HUES64 (cell line): ENCODE measurements around the gene SLIT1.

ENCODE experiments used
- H3K27ac ChIP-seq: 2 replicates; pipeline ENCODE4 v1.7.0; 2013; ENCODE audit warnings: low read depth, low read length, inconsistent platforms
- H3K27me3 ChIP-seq: 2 replicates; pipeline ENCODE4 v1.6.1; 2013; ENCODE audit warnings: mild to moderate bottlenecking, low read length; ENCODE audit not compliant: insufficient read depth
- H3K36me3 ChIP-seq: 2 replicates; pipeline ENCODE4 v1.6.1; 2013; ENCODE audit warnings: mild to moderate bottlenecking, low read length; ENCODE audit not compliant: insufficient read depth
- H3K4me1 ChIP-seq: 2 replicates; pipeline ENCODE4 v1.6.1; 2013; ENCODE audit warnings: mild to moderate bottlenecking, low read length, moderate library complexity; ENCODE audit not compliant: insufficient read depth
- H3K4me3 ChIP-seq: 2 replicates; pipeline ENCODE4 v1.5.1; 2013; ENCODE audit warnings: mild to moderate bottlenecking, low read length, moderate library complexity
- H3K9ac ChIP-seq: 2 replicates; pipeline ENCODE4 v1.6.1; 2013; ENCODE audit warnings: mild to moderate bottlenecking, low read depth, low read length
- H3K9me3 ChIP-seq: 2 replicates; pipeline ENCODE4 v1.6.1; 2013; ENCODE audit warnings: low read depth, low read length; ENCODE audit not compliant: insufficient read depth
- WGBS: fragments of 150-250, 120-280 bp; methylation state at CpG from one replicate; pipeline ENCODE4 v1.1.7; 2013; ENCODE audit warnings: missing lambda C conversion rate; 5-methylcytosine and 5-hydroxymethylcytosine counted together

Gene SLIT1

GRCh38 chr10:97220355-97220754 lies 34.6 kb upstream of the SLIT1 start:
- Histone ChIP-seq H3K9ac (no peak overlapping the region), H3K27ac (no peak overlapping the region), H3K4me3 (no peak overlapping the region), H3K27me3 (no peaks in the 10 kb centered on the region), H3K36me3 (peaks cover 25% of the 10 kb centered on the region), H3K4me1 (peaks cover 15% of the 10 kb centered on the region; the same call in 1 of the 2 replicates), H3K9me3 (no peaks in the 10 kb centered on the region)
- 96% methylated on average over 3 of the region's 3 CpGs for WGBS

- Histone ChIP-seq H3K9ac (no peak overlapping the region), H3K4me3 (no peak overlapping the region), H3K27ac (no peak overlapping the region), H3K27me3 (no peaks in the 10 kb centered on the region), H3K4me1 (peaks cover 5% of the 10 kb centered on the region; the same call in 1 of the 2 replicates), H3K9me3 (no peaks in the 10 kb centered on the region), H3K36me3 (peaks cover 7% of the 10 kb centered on the region; the same call in 1 of the 2 replicates)
- whole genome bisulfite sequencing: 99% methylated on average over 3 of the region's 3 CpGs
Observed at GRCh38 chr10:97217299-97217698, 31.5 kb upstream of the SLIT1 start.

GRCh38 chr10:97215619-97216260 lies 30.0 kb upstream of the SLIT1 start:
- no peaks in the 10 kb centered on the region for H3K4me1 ChIP-seq
- H3K27ac ChIP-seq: no peak overlapping the region
- no peaks in the 10 kb centered on the region for H3K27me3 ChIP-seq
- no peak overlapping the region for H3K4me3 ChIP-seq
- no peak overlapping the region for H3K9ac ChIP-seq
- no peaks in the 10 kb centered on the region for H3K9me3 ChIP-seq
- peaks cover 4% of the 10 kb centered on the region; the same call in 1 of the 2 replicates for H3K36me3 ChIP-seq
- WGBS: 91% methylated on average over 14 of the region's 15 CpGs

GRCh38 chr10:97213431-97213830 lies 27.7 kb upstream of the SLIT1 start:
- 83% methylated on average over 9 of the region's 9 CpGs for WGBS
- no peak overlapping the region for H3K9ac ChIP-seq
- no peaks in the 10 kb centered on the region for H3K27me3 ChIP-seq
- no peaks in the 10 kb centered on the region for H3K9me3 ChIP-seq
- no peak overlapping the region for H3K27ac ChIP-seq
- no peaks in the 10 kb centered on the region for H3K4me1 ChIP-seq
- H3K4me3 ChIP-seq: no peak overlapping the region
- H3K36me3 ChIP-seq: no peaks in the 10 kb centered on the region

- H3K9me3 ChIP-seq: no peaks in the 10 kb centered on the region
- no peak overlapping the region for H3K9ac ChIP-seq
- no peaks in the 10 kb centered on the region for H3K27me3 ChIP-seq
- H3K4me1 ChIP-seq: no peaks in the 10 kb centered on the region
- no peak overlapping the region for H3K27ac ChIP-seq
- H3K36me3 ChIP-seq: no peaks in the 10 kb centered on the region
- H3K4me3 ChIP-seq: no peak overlapping the region
- 94% methylated on average over 9 of the region's 9 CpGs for WGBS
Observed at GRCh38 chr10:97211229-97211628, 25.5 kb upstream of the SLIT1 start.

- Histone ChIP-seq H3K4me1 (no peaks in the 10 kb centered on the region), H3K4me3 (no peak overlapping the region), H3K27ac (no peak overlapping the region), H3K27me3 (no peaks in the 10 kb centered on the region), H3K36me3 (no peaks in the 10 kb centered on the region), H3K9ac (no peak overlapping the region), H3K9me3 (no peaks in the 10 kb centered on the region)
- WGBS: 24% methylated on average over 8 of the region's 8 CpGs
Observed at GRCh38 chr10:97210543-97210960, 24.8 kb upstream of the SLIT1 start.

GRCh38 chr10:97207756-97208346 lies 22.1 kb upstream of the SLIT1 start:
- Histone ChIP-seq H3K27me3 (no peaks in the 10 kb centered on the region), H3K9me3 (no peaks in the 10 kb centered on the region), H3K36me3 (no peaks in the 10 kb centered on the region), H3K4me1 (no peaks in the 10 kb centered on the region), H3K9ac (peak overlapping the region; percentile 27; the same call in 1 of the 2 replicates), H3K4me3 (no peak overlapping the region), H3K27ac (no peak overlapping the region)
- 56% methylated on average over 7 of the region's 7 CpGs for WGBS

GRCh38 chr10:97207131-97207530 lies 21.4 kb upstream of the SLIT1 start:
- H3K4me1 ChIP-seq: no peaks in the 10 kb centered on the region
- no peaks in the 10 kb centered on the region for H3K36me3 ChIP-seq
- H3K27ac ChIP-seq: no peak overlapping the region
- no peak overlapping the region for H3K9ac ChIP-seq
- H3K27me3 ChIP-seq: no peaks in the 10 kb centered on the region
- WGBS: 92% methylated on average over 6 of the region's 6 CpGs
- H3K9me3 ChIP-seq: no peaks in the 10 kb centered on the region
- H3K4me3 ChIP-seq: no peak overlapping the region

- 90% methylated on average over 14 of the region's 14 CpGs for WGBS
- Histone ChIP-seq H3K36me3 (no peaks in the 10 kb centered on the region), H3K9ac (no peak overlapping the region), H3K4me1 (no peaks in the 10 kb centered on the region), H3K9me3 (no peaks in the 10 kb centered on the region), H3K27me3 (no peaks in the 10 kb centered on the region), H3K27ac (no peak overlapping the region), H3K4me3 (no peak overlapping the region)
Observed at GRCh38 chr10:97204826-97205679, 19.3 kb upstream of the SLIT1 start.

- Histone ChIP-seq H3K27ac (no peak overlapping the region), H3K36me3 (no peaks in the 10 kb centered on the region), H3K9ac (no peak overlapping the region), H3K4me1 (no peaks in the 10 kb centered on the region), H3K9me3 (no peaks in the 10 kb centered on the region), H3K4me3 (no peak overlapping the region), H3K27me3 (0 out of 2 replicates have a peak, but pooled peaks cover 3% of the 10 kb centered on the region)
- WGBS: 80% methylated on average over 7 of the region's 7 CpGs
Observed at GRCh38 chr10:97203220-97203619, 17.5 kb upstream of the SLIT1 start.

- 92% methylated on average over 6 of the region's 6 CpGs for WGBS
- H3K9ac ChIP-seq: no peak overlapping the region
- no peak overlapping the region for H3K27ac ChIP-seq
- H3K27me3 ChIP-seq: peaks cover 27% of the 10 kb centered on the region
- no peak overlapping the region for H3K4me3 ChIP-seq
- no peaks in the 10 kb centered on the region for H3K36me3 ChIP-seq
- H3K4me1 ChIP-seq: 0 out of 2 replicates have a peak, but pooled peaks cover 9% of the 10 kb centered on the region
- H3K9me3 ChIP-seq: no peaks in the 10 kb centered on the region
Observed at GRCh38 chr10:97200616-97201015, 14.9 kb upstream of the SLIT1 start.
